Globus pallidus (tissue), 1 donor: Measurements from ENCODE around the gene CYP4Z1.
"Not testable (repeated sequence)": the region's sequence is repeated elsewhere in the genome, so short reads cannot be mapped to it uniquely, and the experiment has no call there.

Experiments used
- DNase-seq: peaks from one replicate; pipeline ENCODE4 v3.0.0-alpha.2; 2015; ENCODE audit warnings: low spot score

Gene CYP4Z1

GRCh38 chr1:47067097-47067594 lies at the start of gene CYP4Z1:
CYP4Z1 (plus strand) TSS chr1:47067231; CDS start chr1:47067491, 260 bp downstream.
- DNase-seq, result no peak

DNA sequence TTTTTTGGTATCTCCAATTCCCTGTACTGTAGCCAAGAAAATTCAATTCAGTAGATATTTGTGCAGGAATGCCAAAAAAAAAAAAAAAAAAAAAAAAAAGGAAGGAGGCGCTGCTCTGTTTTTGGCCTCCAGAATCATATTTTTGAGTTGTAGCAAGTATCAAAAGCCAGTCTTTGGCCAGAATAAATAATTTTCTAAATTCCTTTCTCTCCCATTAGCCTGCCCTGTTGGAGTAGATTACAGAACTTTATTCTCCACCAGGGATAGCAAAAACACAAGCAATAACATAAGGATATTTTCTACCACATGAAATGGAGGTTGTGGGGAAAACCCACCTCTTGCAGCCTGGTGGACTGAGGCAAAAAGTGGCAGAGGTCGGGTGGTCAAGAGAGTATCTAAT lies 46.0 kb upstream of the CYP4Z1 start:
- DNase-seq, result no peak

DNA sequence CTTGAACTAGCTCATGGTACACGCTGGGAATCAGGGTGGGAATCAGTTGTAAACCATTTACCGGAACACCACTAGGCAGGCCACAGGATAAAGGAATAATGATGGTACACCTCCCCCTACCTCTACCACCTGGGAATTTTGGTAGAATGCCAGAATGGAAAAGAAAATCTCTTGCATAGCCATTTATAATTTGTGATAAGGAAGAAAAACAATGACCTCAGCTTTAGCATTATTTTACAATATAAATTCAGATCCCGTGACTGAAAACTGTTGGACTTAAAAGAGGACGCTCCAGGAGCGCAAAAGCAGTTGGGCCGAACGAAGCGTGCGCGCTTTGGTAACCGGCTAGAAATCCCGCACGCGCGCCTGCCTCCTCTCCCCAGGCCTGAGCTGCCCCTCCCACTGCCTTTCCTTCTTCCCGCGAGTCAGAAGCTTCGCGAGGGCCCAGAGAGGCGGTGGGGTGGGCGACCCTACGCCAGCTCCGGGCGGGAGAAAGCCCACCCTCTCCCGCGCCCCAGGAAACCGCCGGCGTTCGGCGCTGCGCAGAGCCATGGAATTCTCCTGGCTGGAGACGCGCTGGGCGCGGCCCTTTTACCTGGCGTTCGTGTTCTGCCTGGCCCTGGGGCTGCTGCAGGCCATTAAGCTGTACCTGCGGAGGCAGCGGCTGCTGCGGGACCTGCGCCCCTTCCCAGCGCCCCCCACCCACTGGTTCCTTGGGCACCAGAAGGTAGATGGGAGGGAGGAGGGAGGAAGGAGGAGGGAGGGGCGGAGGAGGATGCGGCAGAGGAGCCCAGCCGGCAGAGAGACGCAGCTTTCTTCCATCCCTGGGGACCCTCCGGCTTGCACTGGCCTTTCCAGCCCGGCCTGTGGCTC lies 43.5 kb upstream of the CYP4Z1 start, which contains the start of gene CYP4X1:
TSS of gene CYP4X1 (plus strand) at position 402 of the 873 bp plus-strand sequence. CDS start at position 551, 149 bp downstream.
- no peak for DNase-seq

DNA sequence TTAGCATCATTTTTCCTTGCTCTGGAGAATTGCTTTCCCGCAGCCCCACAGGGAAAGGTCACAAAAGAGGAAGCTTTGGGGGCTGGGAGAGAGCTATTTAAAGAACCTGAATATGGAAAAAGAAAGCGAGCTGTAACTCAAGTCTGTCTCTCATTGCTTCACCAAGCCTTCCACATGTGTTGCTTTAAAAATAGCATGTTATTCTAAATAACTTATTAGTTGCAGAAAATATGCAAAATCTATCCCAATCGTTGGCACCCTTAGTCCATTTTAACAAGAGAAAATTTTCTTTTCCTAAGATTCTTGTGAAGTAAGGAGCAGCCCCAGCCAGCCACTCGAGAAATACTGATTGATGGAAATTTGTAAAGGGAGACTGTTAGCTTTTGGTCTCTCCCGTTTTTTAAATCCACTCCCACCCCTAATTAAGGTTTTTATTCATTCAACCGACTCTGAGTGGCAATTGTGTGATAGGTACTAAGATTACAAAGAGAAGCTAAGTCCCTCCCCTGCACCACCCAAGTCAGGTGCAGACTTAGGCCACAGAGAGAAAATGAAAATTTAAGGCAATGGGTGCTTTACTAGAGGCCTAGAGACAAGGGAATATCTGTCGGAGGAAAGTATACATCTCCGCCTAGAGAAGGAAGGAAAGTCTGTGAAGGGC lies 42.8 kb upstream of the CYP4Z1 start:
- no peak for DNase-seq

- no peak for DNase-seq
Measured at GRCh38 chr1:47030170-47030805, 36.7 kb upstream of the CYP4Z1 start.

DNA sequence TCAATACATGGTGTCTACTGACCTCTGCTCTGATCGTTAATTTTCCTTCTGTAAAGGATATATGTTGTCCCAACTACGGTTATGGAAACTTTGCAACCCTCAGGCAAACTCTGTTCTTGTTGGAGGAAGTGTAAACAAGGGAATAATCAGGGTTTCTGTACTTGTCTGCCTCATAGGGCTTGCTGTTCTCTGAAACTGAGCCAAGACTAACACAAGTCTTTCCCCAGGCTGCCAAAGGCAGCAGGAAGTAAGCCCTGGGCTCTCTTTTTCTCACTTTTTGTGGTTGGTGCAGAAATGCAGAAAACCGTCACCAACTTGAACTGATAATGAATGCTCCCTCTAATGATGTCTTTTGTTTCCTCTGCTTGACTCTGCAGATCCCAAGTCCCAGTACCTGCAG lies 36.0 kb upstream of the CYP4Z1 start:
- no peak for DNase-seq

- DNase-seq, result no peak
Measured at GRCh38 chr1:47031585-47031984, 35.4 kb upstream of the CYP4Z1 start.

- no peak for DNase-seq
Measured at GRCh38 chr1:47036764-47037163, 30.3 kb upstream of the CYP4Z1 start.

GRCh38 chr1:47059376-47059775 lies 7.7 kb upstream of the CYP4Z1 start:
- no peak for DNase-seq

- DNase-seq, result not testable (repeated sequence)
Measured at GRCh38 chr1:47069080-47069479, 2.0 kb downstream of the CYP4Z1 start.

DNA sequence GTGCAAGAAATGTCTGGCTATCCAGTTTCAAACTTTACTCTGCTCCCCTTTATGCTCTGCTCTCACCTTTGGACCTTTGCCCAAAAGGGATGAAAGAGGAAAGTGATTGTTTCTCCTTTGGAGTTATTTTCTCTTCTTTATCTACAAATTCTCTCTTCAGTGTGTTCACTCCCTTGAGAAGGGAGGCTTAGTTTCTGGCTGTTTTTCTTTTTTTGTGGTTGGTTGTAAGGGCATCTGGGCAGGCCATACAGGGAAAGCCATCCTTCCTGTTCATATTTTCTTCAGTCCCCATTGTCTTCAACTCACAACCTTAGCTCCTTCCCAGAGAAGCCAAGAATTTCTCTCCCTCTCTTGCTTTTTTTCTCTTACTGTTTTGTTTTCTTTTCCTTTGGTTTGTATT lies 2.5 kb downstream of the CYP4Z1 start:
- DNase-seq, result not testable (repeated sequence)

DNA sequence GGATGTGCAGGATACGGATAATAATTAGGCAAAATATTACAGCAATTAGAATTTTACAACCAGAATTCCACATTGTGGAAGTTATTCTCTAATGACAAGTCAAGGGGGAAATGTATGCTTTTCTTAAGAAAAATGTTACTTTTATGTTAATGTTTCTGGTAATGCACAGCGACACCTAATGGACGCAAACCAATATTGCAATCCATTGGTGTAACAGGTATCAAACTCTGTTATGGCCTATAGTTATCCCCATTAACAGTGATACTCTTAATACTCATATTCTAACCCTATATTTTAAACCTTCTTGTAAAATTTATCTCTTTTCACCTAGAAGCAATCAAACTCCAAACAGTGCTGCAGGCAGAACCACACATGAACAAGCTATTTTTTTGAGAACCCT lies 22.3 kb downstream of the CYP4Z1 start:
- not testable (repeated sequence) for DNase-seq

DNA sequence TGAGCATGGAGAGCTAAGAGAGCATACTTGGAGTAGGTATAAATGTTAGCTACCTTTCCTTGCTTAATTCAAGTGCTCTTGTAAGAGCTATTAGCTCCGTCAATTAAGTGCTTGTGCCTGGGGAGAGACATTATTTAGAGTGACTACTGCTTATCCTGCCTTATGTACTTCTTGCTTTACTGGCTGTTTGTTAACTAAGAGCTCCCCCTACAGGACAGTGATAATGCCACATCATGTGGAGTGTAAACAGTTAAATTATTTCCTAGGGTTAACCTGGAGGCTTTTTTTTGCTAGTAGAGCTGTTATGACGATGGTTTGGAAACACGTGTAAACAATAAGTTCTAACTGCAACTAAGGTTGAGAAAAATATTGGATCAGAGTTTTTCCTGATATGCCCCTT lies 24.4 kb downstream of the CYP4Z1 start:
- not testable (repeated sequence) for DNase-seq

GRCh38 chr1:47104816-47105215 lies 37.8 kb downstream of the CYP4Z1 start:
- DNase-seq, result no peak

- DNase-seq, result no peak
Measured at GRCh38 chr1:47106792-47107191, 39.8 kb downstream of the CYP4Z1 start.

GRCh38 chr1:47107851-47108574 lies 41.0 kb downstream of the CYP4Z1 start:
- not testable (repeated sequence) for DNase-seq

DNA sequence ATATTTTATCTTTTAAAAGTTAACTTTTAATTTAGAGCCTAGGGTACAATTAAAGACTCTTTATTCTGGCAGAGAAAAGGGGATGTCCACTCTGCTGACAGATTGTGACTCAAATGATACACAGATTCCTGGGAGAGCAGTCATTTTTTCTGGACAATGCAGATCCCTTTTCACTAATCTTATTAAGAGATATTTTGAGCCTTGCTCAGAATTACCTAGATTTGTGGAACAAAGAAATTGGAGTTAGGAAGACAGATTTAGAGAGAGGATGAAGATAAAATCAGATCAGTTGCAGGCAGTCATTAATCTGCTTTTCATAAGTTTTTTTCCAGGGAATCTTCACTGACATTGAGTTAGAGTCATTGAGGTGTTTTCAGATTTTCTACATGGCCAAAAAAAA lies 42.5 kb downstream of the CYP4Z1 start:
- not testable (repeated sequence) for DNase-seq

GRCh38 chr1:47113178-47113577 lies 46.1 kb downstream of the CYP4Z1 start:
- DNase-seq, result no peak

DNA sequence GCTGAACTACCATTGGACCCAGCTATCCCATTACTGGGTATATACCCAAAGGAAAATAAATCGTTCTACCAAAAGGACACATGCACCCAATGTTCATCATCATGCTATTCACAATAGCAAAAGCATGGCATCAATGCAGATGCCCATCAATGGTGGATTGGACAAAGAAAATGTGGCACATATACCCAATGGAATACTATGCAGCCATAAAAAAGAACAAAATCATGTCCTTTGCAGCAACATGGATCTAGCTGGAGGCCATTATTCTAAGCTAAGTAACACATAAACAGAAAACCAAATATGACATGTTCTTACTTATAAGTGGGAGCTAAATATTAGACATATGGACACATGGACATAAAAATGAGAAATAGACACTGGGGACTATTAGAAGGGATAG lies 54.0 kb downstream of the CYP4Z1 start:
- DNase-seq, result not testable (repeated sequence)

GRCh38 chr1:47124834-47125233 lies 57.8 kb downstream of the CYP4Z1 start:
- not testable (repeated sequence) for DNase-seq

DNA sequence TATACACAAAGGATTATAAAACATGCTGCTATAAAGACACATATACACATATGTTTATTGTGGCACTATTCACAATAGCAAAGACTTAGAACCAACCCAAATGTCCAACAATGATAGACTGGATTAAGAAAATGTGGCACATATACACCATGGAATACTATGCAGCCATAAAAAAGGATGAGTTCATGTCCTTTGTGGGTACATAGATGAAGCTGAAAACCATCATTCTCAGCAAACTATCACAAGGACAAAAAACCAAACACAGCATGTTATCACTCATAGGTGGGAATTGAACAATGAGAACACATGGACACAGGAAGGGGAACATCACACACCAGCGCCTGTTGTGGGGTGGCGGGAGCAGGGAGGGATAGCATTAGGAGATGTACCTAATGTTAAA lies 60.0 kb downstream of the CYP4Z1 start:
- DNase-seq, result not testable (repeated sequence)

GRCh38 chr1:47128221-47128620 lies 61.2 kb downstream of the CYP4Z1 start:
- DNase-seq, result no peak
